Liver (tissue), 9 donors: Measurements from ENCODE around the gene BLM. TPM values are rescaled to one million over a fixed set of nuclear protein-coding genes. Genes with fewer than 3 reads are reported as not detected.
"Not testable (repeated sequence)": the region's sequence is repeated elsewhere in the genome, so short reads cannot be mapped to it uniquely, and the experiment has no call there.

Experiments
- DNase-seq: peaks from one replicate; pipeline ENCODE4 v3.0.0-alpha.2; 2017; ENCODE audit warnings: low spot score
- H3K27ac ChIP-seq, 2 donors: one replicate each; pipeline ENCODE4 v1.7.0; 2013; ENCODE audit warnings: inconsistent platforms in 2 of 2, low read length in 2 of 2, control low read depth in 1 of 2, low read depth in 1 of 2, mild to moderate bottlenecking in 1 of 2
- H3K27me3 ChIP-seq, 4 donors: one replicate each; pipeline versions ENCODE4 v1.6.1 to v1.7.0; 2013; ENCODE audit warnings: low read length in 3 of 4, inconsistent platforms in 1 of 4, mild to moderate bottlenecking in 1 of 4, moderate library complexity in 1 of 4; ENCODE audit not compliant: control insufficient read depth in 4 of 4, insufficient read depth in 4 of 4
- H3K36me3 ChIP-seq, 4 donors: one replicate each; pipeline versions ENCODE4 v1.6.1 to v1.7.0; 2013; ENCODE audit warnings: low read length in 3 of 4, mild to moderate bottlenecking in 3 of 4, low read depth in 1 of 4, moderate library complexity in 1 of 4; ENCODE audit not compliant: control insufficient read depth in 4 of 4, insufficient read depth in 3 of 4
- H3K4me1 ChIP-seq, 4 donors: one replicate each; pipeline versions ENCODE4 v1.6.1 to v1.7.0; 2013; ENCODE audit warnings: low read length in 3 of 4, mild to moderate bottlenecking in 3 of 4, moderate library complexity in 1 of 4; ENCODE audit not compliant: control insufficient read depth in 4 of 4, insufficient read depth in 4 of 4
- H3K4me3 ChIP-seq, 3 donors: one replicate each; pipeline versions ENCODE4 v1.6.1 to v1.7.0; 2013; ENCODE audit warnings: low read length in 3 of 3, control low read depth in 1 of 3, low read depth in 1 of 3, mild to moderate bottlenecking in 1 of 3
- H3K9ac ChIP-seq, 2 donors: one replicate each; pipeline ENCODE4 v1.7.0; 2013; ENCODE audit warnings: low read length in 2 of 2, mild to moderate bottlenecking in 2 of 2, moderate library complexity in 2 of 2, control low read depth in 1 of 2, low read depth in 1 of 2
- H3K9me3 ChIP-seq, 4 donors: one replicate each; pipeline versions ENCODE4 v1.6.1 to v1.7.0; 2013; ENCODE audit warnings: low read length in 3 of 4; ENCODE audit not compliant: control insufficient read depth in 4 of 4
- ATF3 ChIP-seq: IDR thresholded peaks from 2 replicates; pipeline ENCODE4 v1.6.1; 2016; ENCODE audit warnings: antibody characterized with exemption
- CTCF ChIP-seq: fragments of 150-350 bp; IDR thresholded peaks from 2 replicates; pipeline ENCODE4 v1.5.1; 2017; ENCODE audit warnings: improper control_type of control experiment, low read depth, low read length; ENCODE audit not compliant: missing input control
- EGR1 ChIP-seq, 2 donors: IDR thresholded peaks; 2 replicates each; pipeline ENCODE4 v1.6.1; 2016 to 2018; ENCODE audit warnings: antibody characterized with exemption in 2 of 2, low read depth in 2 of 2
- FOXA1 ChIP-seq: IDR thresholded peaks from 2 replicates; pipeline ENCODE4 v1.6.1; 2016; ENCODE audit warnings: antibody characterized with exemption
- FOXA2 ChIP-seq: IDR thresholded peaks from 2 replicates; pipeline ENCODE4 v1.6.1; 2016; ENCODE audit warnings: antibody characterized with exemption
- GABPA ChIP-seq, 2 donors: IDR thresholded peaks in 1 of 2; conservative IDR thresholded peaks in 1 of 2; 2 replicates each; pipeline ENCODE4 v1.6.1; 2016; ENCODE audit warnings: antibody characterized with exemption in 2 of 2, mild to moderate bottlenecking in 1 of 2, moderate library complexity in 1 of 2
- HNF4G ChIP-seq: IDR thresholded peaks from 2 replicates; pipeline ENCODE4 v1.6.1; 2016; ENCODE audit warnings: antibody characterized with exemption
- JUND ChIP-seq, 2 donors: IDR thresholded peaks; 2 replicates each; pipeline ENCODE4 v1.6.1; 2016; ENCODE audit warnings: antibody characterized with exemption in 2 of 2
- MAX ChIP-seq: IDR thresholded peaks from 2 replicates; pipeline ENCODE4 v1.6.1; 2016; ENCODE audit warnings: antibody characterized with exemption
- NR2F2 ChIP-seq: IDR thresholded peaks from 2 replicates; pipeline ENCODE4 v1.6.1; 2016; ENCODE audit warnings: antibody characterized with exemption
- RAD21 ChIP-seq, 2 donors: IDR thresholded peaks; 2 replicates each; pipeline ENCODE4 v1.6.1; 2016; ENCODE audit warnings: antibody characterized with exemption in 2 of 2, mild to moderate bottlenecking in 2 of 2
- REST ChIP-seq: IDR thresholded peaks from 2 replicates; pipeline ENCODE4 v1.6.1; 2016; ENCODE audit warnings: antibody characterized with exemption, mild to moderate bottlenecking
- RXRA ChIP-seq, 2 donors: IDR thresholded peaks; 2 replicates each; pipeline ENCODE4 v1.6.1; 2017 to 2018; ENCODE audit warnings: antibody characterized with exemption in 2 of 2, mild to moderate bottlenecking in 1 of 2
- SP1 ChIP-seq: IDR thresholded peaks from 2 replicates; pipeline ENCODE4 v1.6.1; 2018; ENCODE audit warnings: antibody characterized with exemption, mild to moderate bottlenecking
- TAF1 ChIP-seq: conservative IDR thresholded peaks from 2 replicates; pipeline ENCODE4 v1.6.1; 2016; ENCODE audit warnings: antibody characterized with exemption, mild to moderate bottlenecking
- YY1 ChIP-seq: IDR thresholded peaks from 2 replicates; pipeline ENCODE4 v1.6.1; 2016; ENCODE audit warnings: antibody characterized with exemption, mild to moderate bottlenecking
- ZBTB33 ChIP-seq: IDR thresholded peaks from 2 replicates; pipeline ENCODE4 v1.6.1; 2016; ENCODE audit warnings: antibody characterized with exemption
- WGBS: extraction: QIAGEN DNeasy Blood & Tissue Kit; methylation state at CpG from one replicate; pipeline ENCODE4 v1.1.7; 2013; 5-methylcytosine and 5-hydroxymethylcytosine counted together
- polyA plus RNA-seq, 2 donors: library from polyadenylated mRNA; stranded (reverse) in 1 of 2; unstranded in 1 of 2; fragments of 200-250 nt in 1 of 2; fragments of >200 nt in 1 of 2; fragmentation: Nextera tagmentation in 1 of 2; extraction: Ambion mirVana in 1 of 2; gene quantifications; one replicate each; pipeline versions ENCODE4 v1.2.1 to v1.2.3, GENCODE V29; 2013 to 2015
- total RNA-seq, 2 donors: library from RNA; depleted of rRNA; stranded (reverse); fragments of >200 nt; gene quantifications; one replicate each; pipeline ENCODE4 v1.2.3, GENCODE V29; 2014
- donor health status: healthy.
- donor health status: healthy.
- donor health status: healthy.
- donor health status: healthy.
- donor health status: healthy.

Gene BLM
- total and polyA plus RNA-seq, 4 donors = 0.33 to 15.1 (median 0.41) TPM

- Histone ChIP-seq H3K36me3 (no peaks in the 10 kb centered on the region), H3K4me1 (no peaks in the 10 kb centered on the region), H3K27me3 (no peaks in the 10 kb centered on the region), H3K4me3 (no peak overlapping the region), H3K27ac (no peak overlapping the region), H3K9me3 (peaks cover 0 to 2% (median 0%) of the 10 kb centered on the region in 4 donors), H3K9ac (no peak overlapping the region)
- WGBS = 74% methylated on average over 3 of the region's 3 CpGs
- TF ChIP-seq GABPA (IDR thresholded peaks at IDR 0.05 in 1 of 2, conservative IDR thresholded peaks at IDR 0.05 in 1 of 2) (no peak), JUND (IDR thresholded peaks at IDR 0.05) (no peak), SP1 (no peak), FOXA1 (no peak), NR2F2 (no peak), TAF1 (no peak), ZBTB33 (no peak), FOXA2 (no peak), RXRA (IDR thresholded peaks at IDR 0.05) (no peak), YY1 (no peak), HNF4G (no peak), RAD21 (IDR thresholded peaks at IDR 0.05) (no peak), REST (no peak), CTCF (no peak), EGR1 (IDR thresholded peaks at IDR 0.05; ENCODE audit: low read depth in 2 of 2) (no peak), MAX (no peak), ATF3 (no peak)
- no peak for DNase-seq
Measured at GRCh38 chr15:90686435-90687218, 30.5 kb upstream of the BLM start.

GRCh38 chr15:90689326-90689961 is 27.7 kb upstream of the BLM start:
- not testable (repeated sequence) for H3K4me3 ChIP-seq, DNase-seq, H3K27ac ChIP-seq, H3K9ac ChIP-seq, H3K4me1 ChIP-seq, H3K9me3 ChIP-seq, H3K36me3 ChIP-seq, H3K27me3 ChIP-seq
- 85% methylated on average over 6 of the region's 6 CpGs for WGBS
